Mesothelial cell of epicardium (in vitro differentiated cells): ENCODE measurements around the gene PNPLA1. TPM values are rescaled to one million over a fixed set of nuclear protein-coding genes. Genes with fewer than 3 reads are reported as not detected.

Source experiments
- DNase-seq, 2 experiments: peaks; one replicate each; pipeline ENCODE4 v3.0.0; 2021; ENCODE audit warnings: low spot score in 2 of 2; ENCODE audit not compliant: unreplicated experiment in 2 of 2
- H3K27ac Mint-ChIP-seq: 2 replicates; pipeline ENCODE4 v1.8.0; 2021; ENCODE audit warnings: mixed read lengths
- H3K27me3 Mint-ChIP-seq: 2 replicates; pipeline ENCODE4 v1.8.0; 2021; ENCODE audit warnings: low read depth, mixed read lengths
- H3K36me3 Mint-ChIP-seq: 2 replicates; pipeline ENCODE4 v1.8.0; 2021; ENCODE audit warnings: mixed read lengths
- H3K4me1 Mint-ChIP-seq: 2 replicates; pipeline ENCODE4 v1.8.0; 2021; ENCODE audit warnings: mixed read lengths
- H3K4me3 Mint-ChIP-seq: 2 replicates; pipeline ENCODE4 v1.8.0; 2021; ENCODE audit warnings: mild to moderate bottlenecking, moderate library complexity, mixed read lengths
- H3K9me3 Mint-ChIP-seq: 2 replicates; pipeline ENCODE4 v1.8.0; 2021; ENCODE audit warnings: mixed read lengths
- CTCF ChIP-seq: fragments of 200-600 bp; sonication (generic); IDR thresholded peaks from one replicate; pipeline ENCODE4 v1.5.0; 2021; ENCODE audit warnings: antibody characterized with exemption; ENCODE audit not compliant: unreplicated experiment
- total RNA-seq: library from RNA; stranded (reverse); gene quantifications from 3 replicates; pipeline ENCODE4 v1.2.1, GENCODE V29; 2021

Gene PNPLA1
- total RNA-seq, 1 donor from 2014 or later: not detected

- peaks cover 4% of the 10 kb centered on the region for H3K4me1 Mint-ChIP-seq
- H3K27ac Mint-ChIP-seq: no peak overlapping the region
Observed at GRCh38 chr6:36273802-36274514, 4.1 kb downstream of the PNPLA1 start.

GRCh38 chr6:36276581-36277536 is 7.0 kb downstream of the PNPLA1 start:
- no peaks in the 10 kb centered on the region for H3K4me1 Mint-ChIP-seq
- H3K9me3 Mint-ChIP-seq: no peaks in the 10 kb centered on the region
- no peaks in the 10 kb centered on the region for H3K36me3 Mint-ChIP-seq
- no peak overlapping the region for H3K27ac Mint-ChIP-seq
- peaks cover 44% of the 10 kb centered on the region for H3K27me3 Mint-ChIP-seq
- TF ChIP-seq CTCF: no peak
- H3K4me3 Mint-ChIP-seq: no peak overlapping the region
- no peak for DNase-seq

More at GRCh38 chr6:36273802-36274514, 4.1 kb downstream of the PNPLA1 start:
- Mint-ChIP-seq H3K9me3 (no peaks in the 10 kb centered on the region), H3K27me3 (peaks cover 31% of the 10 kb centered on the region), H3K4me3 (no peak overlapping the region), H3K36me3 (no peaks in the 10 kb centered on the region)
- TF ChIP-seq CTCF: no peak
- no peak for DNase-seq

GRCh38 chr6:36277946-36278470 is 8.1 kb downstream of the PNPLA1 start:
- no peaks in the 10 kb centered on the region for H3K4me1 Mint-ChIP-seq
- H3K27ac Mint-ChIP-seq: no peak overlapping the region
- H3K4me3 Mint-ChIP-seq: no peak overlapping the region
- no peak for TF ChIP-seq CTCF
- H3K9me3 Mint-ChIP-seq: peaks cover 1% of the 10 kb centered on the region
- H3K27me3 Mint-ChIP-seq: peaks cover 50% of the 10 kb centered on the region
- no peaks in the 10 kb centered on the region for H3K36me3 Mint-ChIP-seq
- no peak for DNase-seq

GRCh38 chr6:36280467-36280866 is 10.6 kb downstream of the PNPLA1 start:
- Mint-ChIP-seq H3K27ac (no peak overlapping the region), H3K36me3 (no peaks in the 10 kb centered on the region), H3K4me1 (no peaks in the 10 kb centered on the region), H3K4me3 (no peak overlapping the region), H3K9me3 (peaks cover 3% of the 10 kb centered on the region), H3K27me3 (peaks cover 58% of the 10 kb centered on the region)
- DNase-seq: no peak
- TF ChIP-seq CTCF: no peak

- TF ChIP-seq CTCF: no peak
- Mint-ChIP-seq H3K27ac (no peak overlapping the region), H3K4me3 (no peak overlapping the region), H3K9me3 (peaks cover 3% of the 10 kb centered on the region), H3K4me1 (no peaks in the 10 kb centered on the region), H3K36me3 (no peaks in the 10 kb centered on the region), H3K27me3 (peaks cover 60% of the 10 kb centered on the region)
- DNase-seq: no peak
Observed at GRCh38 chr6:36280983-36281382, 11.1 kb downstream of the PNPLA1 start.
